Tibial nerve (tissue), 3 donors: ENCODE results near the gene PARP2.

Experiments
- CTCF ChIP-seq, 5 experiments: fragments of 200-600 bp in 3 of 5; fragments of 450-650 bp in 2 of 5; sonication (generic) in 3 of 5; IDR thresholded peaks; one replicate each; pipeline ENCODE4 v1.5.1; 2016 to 2019; ENCODE audit warnings: antibody characterized with exemption in 5 of 5, mild to moderate bottlenecking in 3 of 5, moderate library complexity in 2 of 5
- POLR2A ChIP-seq, 2 donors: fragments of 450-650 bp; IDR thresholded peaks; one replicate each; pipeline ENCODE4 v1.6.1; 2017; ENCODE audit warnings: antibody characterized with exemption in 2 of 2, mild to moderate bottlenecking in 2 of 2, moderate library complexity in 2 of 2

- TF ChIP-seq CTCF (IDR thresholded peaks at IDR 0.05) (no peak), POLR2A (IDR thresholded peaks at IDR 0.05) (no peak)
These were observed 57.6 kb downstream of the PARP2 start for GRCh38 chr14:20400965-20401593.
